ENCODE results near the gene SPIB.

SPIB gene

GRCh38 chr19:50465000-50465399 lies 46.3 kb downstream of the SPIB start:
- Histone ChIP-seq H3K79me2 (ENCODE audit: control insufficient read depth, low read length) (no peaks in the 10 kb centered on the region), H3K27me3 (ENCODE audit: control insufficient read depth, low read length) (no peaks in the 10 kb centered on the region), H3K9me2 (replicated peaks; ENCODE audit: control insufficient read depth, low read length) (no peaks in the 10 kb centered on the region), H3K27ac (ENCODE audit: low read depth, low read length) (no peak overlapping the region), H3K4me1 (ENCODE audit: control insufficient read depth, low read length) (peaks cover 16% of the 10 kb centered on the region), H3K9me3 (ENCODE audit: control insufficient read depth, insufficient read depth, low read length) (no peaks in the 10 kb centered on the region), H3K4me2 (ENCODE audit: low read length) (no peak overlapping the region), H3K36me3 (ENCODE audit: control insufficient read depth, low read length) (peaks cover 23% of the 10 kb centered on the region), H4K20me1 (ENCODE audit: control insufficient read depth, insufficient read depth, low read depth, low read length) (no peaks in the 10 kb centered on the region), H3K4me3 (ENCODE audit: low read length) (no peak overlapping the region), H3F3A (ENCODE audit: control insufficient read depth, insufficient read depth) (peaks cover 10% of the 10 kb centered on the region)
- no peak for TF ChIP-seq EZH2phosphoT487 (IDR thresholded peaks at IDR 0.05; ENCODE audit: borderline replicate concordance, low read length)
- no peak for TF ChIP-seq CTCF (IDR thresholded peaks at IDR 0.05; ENCODE audit: low read depth, low read length, poor library complexity, severe bottlenecking)

- Histone ChIP-seq H3F3A (ENCODE audit: control insufficient read depth, insufficient read depth) (no peaks in the 10 kb centered on the region), H4K20me1 (ENCODE audit: control insufficient read depth, insufficient read depth, low read depth, low read length) (no peaks in the 10 kb centered on the region), H3K27me3 (ENCODE audit: control insufficient read depth, low read length) (no peaks in the 10 kb centered on the region), H3K9me2 (replicated peaks; ENCODE audit: control insufficient read depth, low read length) (no peaks in the 10 kb centered on the region), H3K9me3 (ENCODE audit: control insufficient read depth, insufficient read depth, low read length) (no peaks in the 10 kb centered on the region), H3K4me3 (ENCODE audit: low read length) (no peak overlapping the region), H3K27ac (ENCODE audit: low read depth, low read length) (no peak overlapping the region), H3K4me2 (ENCODE audit: low read length) (no peak overlapping the region), H3K36me3 (ENCODE audit: control insufficient read depth, low read length) (peaks cover 23% of the 10 kb centered on the region), H3K79me2 (ENCODE audit: control insufficient read depth, low read length) (no peaks in the 10 kb centered on the region), H3K4me1 (ENCODE audit: control insufficient read depth, low read length) (peaks cover 5% of the 10 kb centered on the region)
- peak; percentile 30 for TF ChIP-seq CTCF (IDR thresholded peaks at IDR 0.05; ENCODE audit: low read depth, low read length, poor library complexity, severe bottlenecking)
- TF ChIP-seq EZH2phosphoT487 (IDR thresholded peaks at IDR 0.05; ENCODE audit: borderline replicate concordance, low read length), result no peak
These were observed 47.4 kb downstream of the SPIB start for GRCh38 chr19:50465986-50466705.

- no peak overlapping the region for H3K4me2 ChIP-seq (ENCODE audit: low read length)
- H4K20me1 ChIP-seq (ENCODE audit: control insufficient read depth, insufficient read depth, low read depth, low read length), result no peaks in the 10 kb centered on the region
- no peaks in the 10 kb centered on the region for H3K27me3 ChIP-seq (ENCODE audit: control insufficient read depth, low read length)
- no peaks in the 10 kb centered on the region for H3K9me2 ChIP-seq (replicated peaks; ENCODE audit: control insufficient read depth, low read length)
- peaks cover 20% of the 10 kb centered on the region for H3K36me3 ChIP-seq (ENCODE audit: control insufficient read depth, low read length)
- no peaks in the 10 kb centered on the region for H3K79me2 ChIP-seq (ENCODE audit: control insufficient read depth, low read length)
- TF ChIP-seq CTCF (IDR thresholded peaks at IDR 0.05; ENCODE audit: low read depth, low read length, poor library complexity, severe bottlenecking), result no peak
- no peak for TF ChIP-seq EZH2phosphoT487 (IDR thresholded peaks at IDR 0.05; ENCODE audit: borderline replicate concordance, low read length)
- H3K9me3 ChIP-seq (ENCODE audit: control insufficient read depth, insufficient read depth, low read length), result no peaks in the 10 kb centered on the region
- peaks cover 1% of the 10 kb centered on the region; the same call in 1 of the 2 replicates for H3F3A ChIP-seq (ENCODE audit: control insufficient read depth, insufficient read depth)
- H3K4me3 ChIP-seq (ENCODE audit: low read length), result no peak overlapping the region
- H3K4me1 ChIP-seq (ENCODE audit: control insufficient read depth, low read length), result no peaks in the 10 kb centered on the region
- H3K27ac ChIP-seq (ENCODE audit: low read depth, low read length), result no peak overlapping the region
These were observed 47.9 kb downstream of the SPIB start for GRCh38 chr19:50466706-50467039.
